Stimulated activated CD8-positive, alpha-beta memory T cell treated with anti-CD3 and anti-CD28 coated beads, Interleukin-7, amount 100 ng/mL, for 1 hour (primary cell): ENCODE measurements around the gene ZNRF4.
"Not testable (repeated sequence)": the region's sequence is repeated elsewhere in the genome, so short reads cannot be mapped to it uniquely, and the experiment has no call there.

ENCODE experiments used
- DNase-seq, 2 donors: peaks; one replicate each; pipeline ENCODE4 v3.0.0-alpha.2; 2020; ENCODE audit warnings: low read depth in 2 of 2

Gene ZNRF4

GRCh38 chr19:5477451-5478215 is 22.4 kb downstream of the ZNRF4 start:
- no peak for DNase-seq

GRCh38 chr19:5478241-5478924 is 23.2 kb downstream of the ZNRF4 start:
- DNase-seq: no peak

- DNase-seq: no peak
Measured at GRCh38 chr19:5478925-5479588, 23.8 kb downstream of the ZNRF4 start.

- DNase-seq: no peak
Measured at GRCh38 chr19:5479958-5480357, 24.7 kb downstream of the ZNRF4 start.

- no peak for DNase-seq
Measured at GRCh38 chr19:5480427-5480836, 25.2 kb downstream of the ZNRF4 start.

GRCh38 chr19:5481957-5482356 is 26.7 kb downstream of the ZNRF4 start:
- DNase-seq: no peak

GRCh38 chr19:5484398-5485285 is 29.4 kb downstream of the ZNRF4 start:
- DNase-seq: no peak

GRCh38 chr19:5485286-5485636 is 30.0 kb downstream of the ZNRF4 start:
- DNase-seq: no peak

- not testable (repeated sequence) for DNase-seq
Measured at GRCh38 chr19:5485658-5486057, 30.4 kb downstream of the ZNRF4 start.

- no peak for DNase-seq
Measured at GRCh38 chr19:5487222-5487621, 32.0 kb downstream of the ZNRF4 start.

- no peak for DNase-seq
Measured at GRCh38 chr19:5489551-5489950, 34.3 kb downstream of the ZNRF4 start.

GRCh38 chr19:5491565-5491964 is 36.3 kb downstream of the ZNRF4 start:
- no peak for DNase-seq

GRCh38 chr19:5492281-5492634 is 37.0 kb downstream of the ZNRF4 start:
- DNase-seq: no peak

GRCh38 chr19:5492635-5493409 is 37.6 kb downstream of the ZNRF4 start:
- no peak for DNase-seq

- no peak for DNase-seq
Measured at GRCh38 chr19:5494773-5495172, 39.6 kb downstream of the ZNRF4 start.

GRCh38 chr19:5495792-5496191 is 40.6 kb downstream of the ZNRF4 start:
- DNase-seq: no peak

- DNase-seq: no peak
Measured at GRCh38 chr19:5497297-5497696, 42.1 kb downstream of the ZNRF4 start.

- DNase-seq: no peak
Measured at GRCh38 chr19:5498830-5499550, 43.8 kb downstream of the ZNRF4 start.

- DNase-seq: no peak
Measured at GRCh38 chr19:5501907-5502306, 46.7 kb downstream of the ZNRF4 start.

- no peak for DNase-seq
Measured at GRCh38 chr19:5503598-5503997, 48.4 kb downstream of the ZNRF4 start.

GRCh38 chr19:5504114-5504513 is 48.9 kb downstream of the ZNRF4 start:
- DNase-seq: no peak
